ENCODE results near the gene SYNPO2.

Gene SYNPO2

DNA sequence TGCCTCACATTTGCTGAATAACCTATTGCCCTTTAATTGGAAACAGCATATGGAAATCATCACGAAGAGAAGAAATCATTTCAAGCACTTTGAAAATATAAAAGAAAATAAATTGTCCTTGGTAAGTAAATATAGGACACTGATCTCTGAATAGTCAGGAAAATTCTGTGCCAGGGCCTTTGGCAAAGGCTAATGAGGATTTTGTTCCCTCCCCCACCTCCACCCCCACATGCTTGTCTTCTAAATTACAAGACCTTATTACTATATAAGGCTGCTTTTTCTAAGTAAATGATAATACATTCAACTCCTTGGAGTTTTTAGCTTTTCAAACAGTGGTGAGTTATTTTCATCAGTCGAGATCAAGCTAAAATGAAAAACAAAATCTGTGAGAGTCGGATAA lies 15.8 kb downstream of the SYNPO2 start:
- no peak for TF ChIP-seq CTCF (IDR thresholded peaks at IDR 0.05; ENCODE audit: borderline replicate concordance, insufficient read depth, low read depth, low read length)
- no peak overlapping the region for H3K4me3 ChIP-seq (ENCODE audit: low read depth, low read length)

DNA sequence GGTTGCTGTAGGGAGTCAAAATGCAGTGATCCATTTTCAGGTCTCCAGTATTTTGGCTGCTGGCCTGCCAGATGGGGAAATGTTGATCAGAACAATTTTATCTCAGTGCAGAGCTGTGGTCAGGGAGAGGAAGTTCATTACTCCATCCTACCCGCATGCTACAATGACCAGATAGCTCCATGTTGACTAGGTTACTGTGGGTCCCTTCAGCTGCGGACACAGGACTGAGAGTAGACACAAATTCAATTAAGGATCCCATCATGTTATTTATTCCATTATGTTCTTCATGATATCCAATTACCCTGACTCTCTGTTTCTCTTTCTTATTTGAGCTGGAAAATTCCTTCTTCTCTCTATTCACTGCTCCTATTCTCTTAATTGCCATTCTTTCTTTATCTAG lies 16.3 kb downstream of the SYNPO2 start:
- TF ChIP-seq CTCF (IDR thresholded peaks at IDR 0.05; ENCODE audit: borderline replicate concordance, insufficient read depth, low read depth, low read length), result no peak
- H3K4me3 ChIP-seq (ENCODE audit: low read depth, low read length), result no peak overlapping the region

GRCh38 chr4:118905566-118905965 lies 16.9 kb downstream of the SYNPO2 start:
- TF ChIP-seq CTCF (IDR thresholded peaks at IDR 0.05; ENCODE audit: borderline replicate concordance, insufficient read depth, low read depth, low read length), result no peak
- no peak overlapping the region for H3K4me3 ChIP-seq (ENCODE audit: low read depth, low read length)

GRCh38 chr4:118909173-118909956 lies 20.7 kb downstream of the SYNPO2 start:
- no peak for TF ChIP-seq CTCF (IDR thresholded peaks at IDR 0.05; ENCODE audit: borderline replicate concordance, insufficient read depth, low read depth, low read length)
- no peak overlapping the region for H3K4me3 ChIP-seq (ENCODE audit: low read depth, low read length)

GRCh38 chr4:118910221-118910620 lies 21.6 kb downstream of the SYNPO2 start:
- TF ChIP-seq CTCF (IDR thresholded peaks at IDR 0.05; ENCODE audit: borderline replicate concordance, insufficient read depth, low read depth, low read length), result no peak
- H3K4me3 ChIP-seq (ENCODE audit: low read depth, low read length), result no peak overlapping the region

DNA sequence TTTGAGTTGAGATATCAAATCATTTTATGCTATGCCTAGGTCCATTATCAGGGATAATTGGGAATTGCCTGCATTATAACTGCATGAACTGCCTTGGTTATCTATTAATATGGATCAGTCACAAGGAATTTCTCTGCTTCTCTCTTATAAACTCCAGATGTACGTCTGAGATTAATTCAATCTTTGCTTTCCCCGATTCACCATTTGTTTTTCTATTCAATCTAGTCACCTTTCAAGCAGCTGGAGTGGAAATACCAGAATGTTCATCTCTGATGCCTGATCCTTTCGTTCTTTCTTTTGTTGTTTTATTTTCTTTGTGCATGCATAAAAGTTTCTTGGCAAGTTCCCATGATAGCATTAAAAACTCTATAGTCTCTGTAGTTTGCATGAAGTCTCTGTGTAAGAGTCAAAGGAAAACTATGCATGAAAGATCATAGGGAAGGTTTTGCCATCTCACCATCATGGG lies 22.6 kb downstream of the SYNPO2 start:
- H3K4me3 ChIP-seq (ENCODE audit: low read depth, low read length), result no peak overlapping the region
- TF ChIP-seq CTCF (IDR thresholded peaks at IDR 0.05; ENCODE audit: borderline replicate concordance, insufficient read depth, low read depth, low read length), result no peak

DNA sequence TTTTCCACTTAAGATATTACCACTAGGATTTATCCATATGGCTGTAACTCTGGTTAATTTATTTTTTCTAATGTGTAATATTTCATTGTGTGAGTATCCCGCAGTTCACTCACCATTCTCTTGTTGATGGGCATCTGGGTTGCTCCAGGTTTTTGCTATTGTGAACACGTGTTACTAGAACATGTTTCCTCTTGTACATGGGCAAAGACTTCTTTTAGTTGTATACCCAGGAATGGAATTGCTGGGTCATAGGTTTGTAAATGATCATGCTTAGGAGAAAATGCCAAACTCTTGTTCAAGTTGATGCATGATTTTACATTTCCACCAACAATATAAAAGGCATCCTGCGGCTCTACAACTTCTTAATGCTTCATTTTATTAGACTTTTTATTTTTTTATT lies 26.8 kb downstream of the SYNPO2 start:
- H3K4me3 ChIP-seq (ENCODE audit: low read depth, low read length), result no peak overlapping the region
- TF ChIP-seq CTCF (IDR thresholded peaks at IDR 0.05; ENCODE audit: borderline replicate concordance, insufficient read depth, low read depth, low read length), result no peak
